Stimulated activated CD4-positive, alpha-beta T cell treated with anti-CD3 and anti-CD28 coated beads, Interleukin-1b, Interleukin-23, amount 100 ng/mL, for 4 hours (primary cell): ENCODE results near the gene ATP8B1.
"Not testable (repeated sequence)": the region's sequence is repeated elsewhere in the genome, so short reads cannot be mapped to it uniquely, and the experiment has no call there.

Experiments used
- DNase-seq, 2 donors: peaks; one replicate each; pipeline ENCODE4 v3.0.0-alpha.2; 2020; ENCODE audit warnings: low read depth in 2 of 2

ATP8B1 gene

GRCh38 chr18:57764995-57765394 is 38.1 kb downstream of the ATP8B1 start:
- no peak for DNase-seq

DNA sequence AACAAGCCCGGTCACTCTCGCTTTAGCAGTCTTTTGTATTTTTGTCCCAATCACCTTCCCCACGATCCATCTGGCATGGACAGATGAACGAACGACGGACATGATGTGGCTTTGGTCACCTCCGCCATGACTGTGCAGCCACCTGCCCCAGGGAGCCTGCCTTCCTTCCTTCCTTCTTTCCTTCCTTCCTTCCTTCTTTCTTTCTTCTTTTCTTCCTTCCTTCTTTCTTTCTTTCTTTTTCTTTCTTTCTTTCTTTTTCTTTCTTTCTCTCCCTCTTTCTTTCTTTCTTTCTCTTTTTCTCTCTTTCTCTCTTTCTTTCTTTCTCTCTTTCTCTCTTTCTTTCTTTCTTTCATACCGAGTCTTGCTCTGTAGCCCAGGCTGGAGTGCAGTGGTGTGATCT is 39.0 kb downstream of the ATP8B1 start:
- DNase-seq, result no peak

DNA sequence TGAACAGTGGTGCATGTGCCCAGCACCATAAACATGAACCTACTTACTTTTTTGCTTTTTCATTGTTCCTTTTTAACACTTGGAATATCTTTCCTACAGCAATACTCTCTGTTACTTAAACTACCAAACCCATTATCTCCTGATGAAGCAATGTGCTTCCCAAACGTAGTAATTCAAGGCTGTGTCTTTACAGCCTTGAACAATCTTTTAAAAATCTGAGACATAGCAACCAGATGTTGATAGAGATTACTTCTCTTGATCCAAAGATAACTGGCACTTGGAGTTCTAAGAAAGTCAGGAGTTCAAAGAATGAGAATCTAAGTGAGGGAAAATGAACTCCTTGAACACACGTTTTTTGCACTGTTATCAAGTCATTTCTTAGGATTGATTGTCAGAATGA is 40.4 kb downstream of the ATP8B1 start:
- DNase-seq, result no peak

GRCh38 chr18:57759650-57760049 is 43.5 kb downstream of the ATP8B1 start:
- DNase-seq, result no peak

- no peak for DNase-seq
These were observed 47.5 kb downstream of the ATP8B1 start for GRCh38 chr18:57755473-57756067.

DNA sequence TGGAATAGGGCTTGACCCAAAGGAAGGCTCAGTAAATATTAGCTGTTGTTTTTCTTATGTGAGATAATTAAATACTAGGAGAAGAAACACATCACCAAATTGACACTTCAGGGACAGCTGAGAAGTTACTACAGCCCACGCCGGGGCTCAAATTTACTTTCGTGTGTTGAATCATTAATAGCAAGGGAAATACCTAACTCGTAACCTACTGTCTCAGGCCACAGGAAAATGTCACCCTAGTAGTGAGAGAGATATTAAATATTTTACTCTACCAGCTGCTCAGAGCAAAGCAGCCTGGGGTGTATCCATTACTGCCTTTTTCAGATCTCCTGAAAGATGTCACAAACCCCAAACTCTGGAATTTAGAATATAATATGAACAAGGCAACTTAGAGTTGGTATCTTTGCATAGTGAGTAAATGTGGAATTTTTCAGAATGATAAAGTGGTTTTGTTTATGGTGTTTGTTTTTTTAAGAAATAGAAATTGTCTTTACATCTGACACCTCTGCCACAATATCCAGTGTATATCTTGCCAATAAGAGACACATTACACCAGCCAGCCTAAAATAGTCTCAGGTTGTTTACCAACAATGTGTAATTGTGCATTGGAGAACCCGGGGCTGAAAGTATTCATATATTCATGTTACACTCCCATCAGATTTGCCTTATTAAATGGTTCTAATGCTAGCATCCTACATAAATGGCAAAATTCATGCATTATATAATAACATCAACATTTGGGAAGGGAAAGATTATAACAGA is 48.4 kb downstream of the ATP8B1 start:
- DNase-seq, result no peak

- DNase-seq, result no peak
These were observed 50.1 kb downstream of the ATP8B1 start for GRCh38 chr18:57753063-57753462.

DNA sequence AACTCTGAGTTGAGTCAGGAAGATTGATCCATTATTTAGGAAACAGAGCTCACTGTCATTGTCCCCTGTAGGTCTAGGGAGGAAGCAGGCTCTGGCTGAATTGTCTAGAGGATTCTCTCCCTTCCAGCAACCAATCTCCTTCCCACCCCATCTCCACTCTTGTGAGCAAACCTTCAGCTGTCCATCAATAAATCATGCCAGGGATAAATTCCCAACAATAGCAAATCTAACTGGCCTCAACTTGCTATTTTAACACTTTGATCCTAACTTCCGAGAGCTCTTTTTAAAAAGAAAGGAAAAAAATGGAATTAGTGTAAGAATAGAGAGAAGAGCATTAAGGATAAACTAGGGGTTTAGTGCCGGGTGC is 53.5 kb downstream of the ATP8B1 start:
- DNase-seq, result no peak

DNA sequence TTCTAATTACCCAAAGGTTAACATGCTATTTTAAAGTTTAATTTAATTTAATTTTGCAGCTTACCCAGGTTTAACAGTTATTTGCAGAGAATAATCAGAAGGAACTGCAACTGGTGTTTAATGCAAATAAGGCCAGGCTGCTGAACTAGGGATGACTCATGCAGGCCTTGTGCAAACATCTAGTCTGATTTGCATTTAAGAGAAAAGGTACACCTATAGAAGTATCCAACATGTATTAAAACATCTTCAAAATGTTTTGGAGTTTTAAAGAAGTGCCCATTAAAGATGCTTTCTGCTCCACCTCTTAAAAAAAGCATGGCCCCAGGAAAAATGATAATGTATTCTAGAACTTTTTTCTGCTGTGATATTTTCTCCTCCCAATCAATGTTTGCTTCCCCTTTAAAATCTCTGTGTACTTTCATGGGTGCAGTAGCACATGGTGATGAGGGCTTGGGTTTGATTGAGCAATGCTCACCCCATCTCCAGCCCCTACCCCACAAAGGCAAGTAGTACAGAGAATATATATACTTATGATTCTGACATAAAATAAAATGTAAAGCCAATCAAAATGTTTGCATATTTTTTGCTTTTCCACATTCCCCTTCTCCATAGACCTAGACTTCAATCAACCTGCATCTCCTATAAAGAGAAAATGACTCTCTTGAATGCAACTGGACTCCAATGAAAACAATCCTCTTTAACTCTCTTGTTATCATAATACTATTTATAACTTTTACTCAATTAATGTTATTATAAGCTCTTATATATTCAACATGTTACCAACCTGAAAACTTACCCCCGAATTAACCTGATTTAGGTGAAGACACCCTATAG is 54.1 kb downstream of the ATP8B1 start:
- DNase-seq, result no peak

GRCh38 chr18:57747809-57748680 is 55.1 kb downstream of the ATP8B1 start:
- DNase-seq, result no peak

DNA sequence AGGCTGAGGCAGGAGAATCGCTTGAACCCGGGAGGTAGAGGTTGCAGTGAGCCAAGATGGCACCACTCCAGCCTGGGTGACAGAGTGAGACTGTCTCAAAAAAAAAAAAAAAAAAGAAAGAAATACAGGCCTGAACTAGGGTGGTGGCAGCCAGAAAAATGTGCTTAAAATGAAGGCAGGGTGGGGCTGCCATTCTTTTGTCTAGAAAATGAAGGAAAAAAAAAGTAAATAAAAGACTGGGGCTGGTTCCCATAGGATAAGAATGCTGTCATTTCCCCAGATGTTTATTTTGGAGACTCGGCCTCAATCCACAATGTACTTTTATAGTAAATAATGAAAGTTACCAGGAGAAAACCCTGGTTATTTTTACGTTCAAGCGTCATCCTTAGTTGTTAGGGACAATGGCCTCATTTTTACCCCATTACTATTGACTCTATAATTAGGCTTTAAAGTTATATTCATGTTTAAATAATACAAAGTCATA is 58.9 kb downstream of the ATP8B1 start:
- DNase-seq, result no peak

- DNase-seq, result no peak
These were observed 60.1 kb downstream of the ATP8B1 start for GRCh38 chr18:57743008-57743407.

DNA sequence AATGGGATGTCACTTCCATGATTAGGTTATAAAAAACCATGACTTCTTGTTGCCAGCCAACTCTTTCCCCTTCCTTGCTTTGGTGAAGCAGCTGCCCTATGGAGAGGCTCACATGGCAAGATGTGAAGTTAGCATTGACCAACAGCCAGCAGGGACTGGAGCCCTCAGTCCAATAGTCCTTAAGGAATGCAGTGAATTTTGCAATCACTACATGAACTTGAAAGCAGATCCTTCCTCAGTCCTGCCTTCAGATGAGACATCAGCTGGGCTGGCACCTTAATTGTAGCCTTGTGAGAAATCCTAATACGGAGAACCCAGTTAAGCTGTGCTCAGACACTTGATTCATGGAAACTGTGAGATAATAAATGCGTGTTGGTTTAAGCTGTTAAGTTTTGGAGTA is 61.8 kb downstream of the ATP8B1 start:
- DNase-seq, result no peak

DNA sequence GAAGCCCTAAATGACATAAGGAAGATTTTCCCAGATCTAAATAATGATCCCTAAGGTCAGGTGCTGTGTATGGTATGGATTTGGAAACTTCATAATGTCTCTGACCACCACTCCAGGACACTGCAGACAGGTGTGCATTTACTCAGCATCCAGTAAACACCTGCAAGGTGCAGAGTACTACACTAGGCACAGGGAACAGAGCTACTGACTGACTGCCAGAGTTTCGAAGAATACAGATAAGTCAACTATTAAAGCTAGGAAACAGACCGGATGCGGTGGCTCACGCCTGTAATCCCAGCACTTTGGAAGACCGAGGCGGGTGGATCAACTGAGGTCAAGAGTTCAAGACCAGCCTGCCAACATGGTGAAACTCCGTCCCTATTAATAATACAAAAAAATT is 65.0 kb downstream of the ATP8B1 start:
- DNase-seq, result no peak

DNA sequence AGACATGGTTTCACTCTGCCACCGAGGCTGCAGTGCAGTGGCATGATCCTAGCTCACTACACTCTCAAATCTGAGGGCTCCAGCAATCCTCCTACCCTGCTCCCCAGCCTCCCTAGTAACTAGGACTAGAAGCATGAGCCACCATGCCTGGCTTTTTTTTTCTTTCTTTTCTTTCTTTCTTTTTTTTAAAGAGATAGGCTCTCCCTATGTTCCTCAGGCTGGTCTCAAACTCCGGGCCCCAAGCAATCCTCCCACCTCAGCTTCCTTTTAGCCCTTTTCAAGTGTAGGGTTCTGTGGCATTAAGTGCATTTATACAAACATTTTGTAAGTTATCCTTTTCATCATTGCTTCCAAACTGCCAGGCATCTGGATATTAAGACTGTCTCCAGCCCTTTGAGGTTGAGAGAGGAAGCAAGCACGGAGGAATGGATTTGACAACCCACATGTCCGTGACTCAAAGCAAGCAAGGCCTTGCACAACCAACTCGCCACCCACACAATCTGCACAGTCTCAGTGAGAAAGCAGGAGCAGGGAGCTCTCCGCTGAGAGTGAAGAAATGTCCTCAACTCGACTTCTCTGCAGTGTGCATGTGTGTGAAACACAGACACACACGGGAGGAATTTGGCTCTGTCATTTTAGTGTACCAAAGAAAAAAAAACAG is 65.6 kb downstream of the ATP8B1 start:
- DNase-seq, result no peak

GRCh38 chr18:57735042-57735441 is 68.1 kb downstream of the ATP8B1 start:
- DNase-seq, result not testable (repeated sequence)

DNA sequence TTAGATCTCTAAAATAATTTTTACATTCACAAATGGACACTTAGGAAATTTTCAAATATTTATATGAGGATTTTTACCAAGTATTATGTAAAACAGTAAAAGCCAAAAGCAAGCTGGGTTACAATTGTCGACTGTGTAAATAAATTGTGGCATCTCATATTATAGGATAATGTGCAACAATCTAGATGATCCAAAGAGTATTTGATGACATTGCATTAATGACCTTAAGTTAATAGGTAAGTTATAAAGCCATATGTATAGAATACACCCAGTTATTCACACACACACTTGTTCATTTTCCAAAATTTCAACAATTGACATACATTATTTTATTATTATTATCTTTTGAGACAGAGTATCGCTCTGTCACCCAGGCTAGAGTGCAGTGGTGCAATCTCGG is 69.3 kb downstream of the ATP8B1 start:
- no peak for DNase-seq

DNA sequence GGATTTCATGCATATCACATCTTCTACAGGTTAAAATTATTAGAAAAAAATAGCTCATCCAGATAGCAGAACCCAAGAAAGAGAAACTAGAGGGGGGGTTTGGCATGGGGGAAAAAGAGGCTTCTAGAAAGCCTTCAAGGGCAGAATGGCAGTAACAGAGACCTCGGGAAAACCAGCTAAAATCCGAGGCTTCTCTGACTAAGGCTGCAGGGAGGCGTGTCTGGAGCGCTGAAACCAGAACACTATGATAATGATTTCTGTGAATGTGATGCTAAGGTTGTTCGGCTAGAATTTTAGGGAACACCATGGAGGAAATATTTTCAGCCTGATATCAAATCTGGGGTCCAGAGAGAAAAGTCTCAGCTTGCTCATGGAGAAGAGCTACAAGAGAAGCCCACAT is 73.0 kb downstream of the ATP8B1 start:
- no peak for DNase-seq

GRCh38 chr18:57728941-57729511 is 74.1 kb downstream of the ATP8B1 start:
- no peak for DNase-seq

DNA sequence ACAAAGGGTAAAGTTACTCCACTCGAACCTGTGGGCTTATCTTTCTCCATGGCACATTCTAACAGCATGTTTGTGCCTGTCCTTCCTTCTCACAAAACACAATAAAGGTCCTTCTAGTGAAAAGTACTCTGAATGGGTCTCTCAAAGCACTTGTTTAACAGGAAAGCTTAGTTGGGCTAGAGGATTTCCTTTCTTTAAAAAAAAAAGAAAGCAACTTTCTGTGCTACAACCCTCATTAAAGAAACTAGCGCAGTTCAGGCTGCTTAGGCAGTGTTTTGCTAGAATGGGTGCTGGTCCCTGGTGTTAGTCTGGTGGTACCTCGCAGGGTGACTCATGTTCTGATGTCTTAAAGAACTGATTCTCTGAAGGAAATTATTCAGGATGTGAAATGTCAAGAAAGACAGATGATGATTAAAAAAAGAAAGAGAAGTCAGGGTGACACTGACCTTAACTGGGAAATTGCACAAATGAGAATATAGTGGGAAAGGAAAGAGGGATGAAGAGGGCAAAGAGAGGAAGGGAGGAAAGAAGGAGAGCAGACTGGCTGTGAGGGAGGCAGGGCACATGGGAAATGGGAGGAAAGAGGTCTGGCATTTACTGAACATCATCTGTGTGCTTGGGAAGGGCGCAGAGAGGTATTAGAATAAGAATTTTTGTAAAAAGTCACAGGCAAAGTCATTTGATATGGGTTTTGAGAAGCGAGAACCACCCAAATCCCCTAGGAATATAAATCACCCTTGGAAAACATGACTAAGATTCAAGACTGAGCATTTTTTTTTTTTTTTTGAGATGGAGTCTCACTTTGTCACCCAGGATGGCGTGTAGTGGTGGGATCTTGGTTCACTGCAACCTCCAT is 74.9 kb downstream of the ATP8B1 start:
- no peak for DNase-seq
